H9 (cell line): ENCODE measurements around the gene EVI5L. TPM values are rescaled to one million over a fixed set of nuclear protein-coding genes. Genes with fewer than 3 reads are reported as not detected.
A peak's percentile ranks its signal among the peaks of the same experiment; 100 is the strongest.

Experiments used
- DNase-seq: peaks from one replicate; pipeline ENCODE4 v3.0.0-alpha.2; 2017
- H2AFZ ChIP-seq: one replicate; pipeline ENCODE4 v1.6.1; 2013; ENCODE audit warnings: mild to moderate bottlenecking, low read length, control low read depth, moderate library complexity
- H2AK5ac ChIP-seq: 2 replicates; pipeline ENCODE4 v1.6.1; 2013; ENCODE audit warnings: low read length, control low read depth, mixed read lengths; ENCODE audit not compliant: insufficient read length
- H2BK120ac ChIP-seq: one replicate; pipeline ENCODE4 v1.6.1; 2013; ENCODE audit warnings: low read depth, mild to moderate bottlenecking, low read length, control low read depth, inconsistent platforms; ENCODE audit not compliant: poor library complexity, severe bottlenecking
- H2BK12ac ChIP-seq: 2 replicates; pipeline ENCODE4 v1.6.1; 2013; ENCODE audit warnings: low read length, control low read depth, mixed read lengths, low read depth; ENCODE audit not compliant: insufficient read length
- H2BK15ac ChIP-seq: 2 replicates; pipeline ENCODE4 v1.6.1; 2013; ENCODE audit warnings: low read depth, low read length, control low read depth
- H2BK20ac ChIP-seq: one replicate; pipeline ENCODE4 v1.6.1; 2013; ENCODE audit warnings: low read depth, mild to moderate bottlenecking, low read length, control low read depth, inconsistent platforms; ENCODE audit not compliant: poor library complexity, severe bottlenecking
- H2BK5ac ChIP-seq: 2 replicates; pipeline ENCODE4 v1.6.1; 2013; ENCODE audit warnings: low read length, control low read depth, mixed read lengths; ENCODE audit not compliant: insufficient read length
- H3K14ac ChIP-seq: 2 replicates; pipeline ENCODE4 v1.6.1; 2013; ENCODE audit warnings: low read length, control low read depth; ENCODE audit not compliant: insufficient read depth
- H3K18ac ChIP-seq: 2 replicates; pipeline ENCODE4 v1.6.1; 2013; ENCODE audit warnings: low read depth, mild to moderate bottlenecking, mixed read lengths, low read length, control low read depth; ENCODE audit not compliant: insufficient read length
- H3K23ac ChIP-seq: 2 replicates; pipeline ENCODE4 v1.6.1; 2013; ENCODE audit warnings: low read length, control low read depth, mixed read lengths, low read depth; ENCODE audit not compliant: insufficient read length
- H3K23me2 ChIP-seq: 2 replicates; pipeline ENCODE4 v1.6.1; 2013; ENCODE audit warnings: low read depth, mild to moderate bottlenecking, mixed read lengths, low read length, control low read depth; ENCODE audit not compliant: insufficient read length, poor library complexity, severe bottlenecking
- H3K27ac ChIP-seq: 2 replicates; pipeline ENCODE4 v1.5.1; 2013; ENCODE audit warnings: low read length, control low read depth, mixed read lengths, low read depth; ENCODE audit not compliant: insufficient read length
- H3K27me3 ChIP-seq: 2 replicates; pipeline ENCODE4 v1.6.1; 2013; ENCODE audit warnings: low read length, control low read depth, inconsistent platforms; ENCODE audit not compliant: insufficient read depth
- H3K4ac ChIP-seq: 2 replicates; pipeline ENCODE4 v1.6.1; 2013; ENCODE audit warnings: low read depth, mild to moderate bottlenecking, control low read depth, inconsistent platforms, low read length, moderate library complexity
- H3K4me1 ChIP-seq: 2 replicates; pipeline ENCODE4 v1.6.1; 2013; ENCODE audit warnings: low read length, control low read depth, inconsistent platforms; ENCODE audit not compliant: insufficient read depth
- H3K4me2 ChIP-seq: 2 replicates; pipeline ENCODE4 v1.6.1; 2013; ENCODE audit warnings: low read length, control low read depth, mixed read lengths; ENCODE audit not compliant: insufficient read length, insufficient read depth
- H3K56ac ChIP-seq: 2 replicates; pipeline ENCODE4 v1.6.1; 2013; ENCODE audit warnings: low read depth, mild to moderate bottlenecking, mixed read lengths, low read length, control low read depth; ENCODE audit not compliant: insufficient read length
- H3K79me1 ChIP-seq: 2 replicates; pipeline ENCODE4 v1.6.1; 2013; ENCODE audit warnings: low read depth, mild to moderate bottlenecking, moderate library complexity, low read length, control low read depth, inconsistent platforms; ENCODE audit not compliant: insufficient read depth, poor library complexity, severe bottlenecking
- H3K79me2 ChIP-seq: 2 replicates; pipeline ENCODE4 v1.6.1; 2013; ENCODE audit warnings: low read length, control low read depth, inconsistent platforms; ENCODE audit not compliant: insufficient read depth
- H3K9ac ChIP-seq: 2 replicates; pipeline ENCODE4 v1.6.1; 2013; ENCODE audit warnings: low read length, control low read depth, mixed read lengths; ENCODE audit not compliant: insufficient read length; ENCODE audit errors: extremely low read depth
- H3K9me3 ChIP-seq: one replicate; pipeline ENCODE4 v1.6.1; 2013; ENCODE audit warnings: low read depth, low read length, inconsistent platforms; ENCODE audit not compliant: control insufficient read depth
- H3T11ph ChIP-seq: one replicate; pipeline ENCODE4 v1.6.1; 2013; ENCODE audit warnings: mild to moderate bottlenecking, low read length, control low read depth, inconsistent platforms
- H4K20me1 ChIP-seq: one replicate; pipeline ENCODE4 v1.6.1; 2013; ENCODE audit not compliant: control insufficient read depth, insufficient read length, insufficient read depth
- H4K5ac ChIP-seq: 2 replicates; pipeline ENCODE4 v1.6.1; 2013; ENCODE audit warnings: low read depth, mild to moderate bottlenecking, mixed read lengths, low read length, control low read depth; ENCODE audit not compliant: insufficient read length
- H4K8ac ChIP-seq: replicated peaks from 2 replicates; pipeline ENCODE4 v1.6.1; 2013; ENCODE audit warnings: low read length, control low read depth, mixed read lengths, low read depth; ENCODE audit not compliant: insufficient read length
- H4K91ac ChIP-seq: 2 replicates; pipeline ENCODE4 v1.6.1; 2013; ENCODE audit warnings: low read depth, mild to moderate bottlenecking, moderate library complexity, mixed read lengths, low read length, control low read depth; ENCODE audit not compliant: insufficient read length
- H3K27ac Mint-ChIP-seq, 3 experiments: 2 replicates in 2 of 3; 3 replicates in 1 of 3; pipeline ENCODE4 v1.8.0; 2020 to 2021; ENCODE audit warnings: mixed read lengths in 3 of 3, mild to moderate bottlenecking in 1 of 3, moderate library complexity in 1 of 3
- H3K27me3 Mint-ChIP-seq: 2 replicates; pipeline ENCODE4 v1.8.0; 2021; ENCODE audit warnings: low read depth, mild to moderate bottlenecking, moderate library complexity, mixed read lengths
- H3K36me3 Mint-ChIP-seq, 3 experiments: 2 replicates in 2 of 3; 3 replicates in 1 of 3; pipeline ENCODE4 v1.8.0; 2020 to 2021; ENCODE audit warnings: low read depth in 3 of 3, mixed read lengths in 3 of 3; ENCODE audit not compliant: insufficient read depth in 1 of 3
- H3K4me1 Mint-ChIP-seq, 2 experiments: 2 replicates each; pipeline ENCODE4 v1.8.0; 2020; ENCODE audit warnings: mixed read lengths in 2 of 2
- H3K4me3 Mint-ChIP-seq, 2 experiments: 2 replicates in 1 of 2; 3 replicates in 1 of 2; pipeline ENCODE4 v1.8.0; 2020 to 2021; ENCODE audit warnings: mild to moderate bottlenecking in 2 of 2, mixed read lengths in 2 of 2, moderate library complexity in 1 of 2
- H3K9me3 Mint-ChIP-seq, 2 experiments: 2 replicates in 1 of 2; 3 replicates in 1 of 2; pipeline ENCODE4 v1.8.0; 2020; ENCODE audit warnings: mild to moderate bottlenecking in 2 of 2, mixed read lengths in 2 of 2, moderate library complexity in 1 of 2
- WGBS: extraction: QIAGEN DNeasy Blood & Tissue Kit; methylation state at CpG from one replicate; pipeline ENCODE4 v1.1.7; 2013; ENCODE audit warnings: missing lambda C conversion rate, low lambda C conversion rate, mixed read lengths; ENCODE audit not compliant: insufficient read length; ENCODE audit errors: extremely low coverage; 5-methylcytosine and 5-hydroxymethylcytosine counted together
- total RNA-seq: library from RNA; stranded (reverse); gene quantifications from 2 replicates; pipeline ENCODE4 v1.2.1, GENCODE V29; 2021
- TF ChIP-seq, protein P1 (sequence below): fragments of 200-600 bp; sonication (generic); conservative IDR thresholded peaks from 3 replicates; pipeline ENCODE4 v1.8.0; 2021; ENCODE audit warnings: antibody characterized with exemption, mild to moderate bottlenecking

The EVI5L gene
- total RNA-seq, 1 experiment from 2014 or later: 7.1 TPM

- Histone ChIP-seq H4K8ac (no peak overlapping the region), H3K23ac (no peak overlapping the region), H2BK15ac (no peak overlapping the region), H3K9ac (peak overlapping the region; percentile 12), H4K5ac (no peak overlapping the region), H3K4me1 (0 out of 2 replicates have a peak, but pooled peaks cover 4% of the 10 kb centered on the region), H3K79me2 (peaks cover 6% of the 10 kb centered on the region; the same call in 1 of the 2 replicates), H3K14ac (peak overlapping the region; percentile 73), H3K4ac (no peak overlapping the region), H2AFZ (no peak overlapping the region), H2BK5ac (no peak overlapping the region), H3K9me3 (no peaks in the 10 kb centered on the region), H3K23me2 (peaks cover 19% of the 10 kb centered on the region), H3T11ph (no peak overlapping the region), H4K20me1 (no peaks in the 10 kb centered on the region), H3K18ac (peak overlapping the region; percentile 52), H2BK120ac (no peak overlapping the region), H3K56ac (no peak overlapping the region), H3K79me1 (no peaks in the 10 kb centered on the region), H3K27ac (no peak overlapping the region), H3K4me2 (peak overlapping the region; percentile 91), H4K91ac (no peak overlapping the region), H3K27me3 (no peaks in the 10 kb centered on the region), H2BK12ac (no peak overlapping the region), H2AK5ac (no peak overlapping the region), H2BK20ac (no peak overlapping the region)
- Mint-ChIP-seq H3K27me3 (peaks cover 3% of the 10 kb centered on the region), H3K27ac (peak overlapping the region; percentile 81 to 97 (median 94); a peak in 5 of 7 replicates), H3K9me3 (no peaks in the 10 kb centered on the region; a peak in 3 of 5 replicates), H3K4me3 (peak overlapping the region; percentile 86 to 93), H3K36me3 (peaks cover 10 to 20% (median 12%) of the 10 kb centered on the region in 3 experiments), H3K4me1 (peaks cover 15 to 24% of the 10 kb centered on the region in 2 experiments)
- TF ChIP-seq, protein P1, sequence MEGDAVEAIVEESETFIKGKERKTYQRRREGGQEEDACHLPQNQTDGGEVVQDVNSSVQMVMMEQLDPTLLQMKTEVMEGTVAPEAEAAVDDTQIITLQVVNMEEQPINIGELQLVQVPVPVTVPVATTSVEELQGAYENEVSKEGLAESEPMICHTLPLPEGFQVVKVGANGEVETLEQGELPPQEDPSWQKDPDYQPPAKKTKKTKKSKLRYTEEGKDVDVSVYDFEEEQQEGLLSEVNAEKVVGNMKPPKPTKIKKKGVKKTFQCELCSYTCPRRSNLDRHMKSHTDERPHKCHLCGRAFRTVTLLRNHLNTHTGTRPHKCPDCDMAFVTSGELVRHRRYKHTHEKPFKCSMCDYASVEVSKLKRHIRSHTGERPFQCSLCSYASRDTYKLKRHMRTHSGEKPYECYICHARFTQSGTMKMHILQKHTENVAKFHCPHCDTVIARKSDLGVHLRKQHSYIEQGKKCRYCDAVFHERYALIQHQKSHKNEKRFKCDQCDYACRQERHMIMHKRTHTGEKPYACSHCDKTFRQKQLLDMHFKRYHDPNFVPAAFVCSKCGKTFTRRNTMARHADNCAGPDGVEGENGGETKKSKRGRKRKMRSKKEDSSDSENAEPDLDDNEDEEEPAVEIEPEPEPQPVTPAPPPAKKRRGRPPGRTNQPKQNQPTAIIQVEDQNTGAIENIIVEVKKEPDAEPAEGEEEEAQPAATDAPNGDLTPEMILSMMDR: no peak
- DNase-seq: no peak
- WGBS: no CpG with 5 or more reads among the region's 68 CpGs
Observed at GRCh38 chr19:7904074-7905020, 74.3 kb downstream of the EVI5L start.
